TTC549 (cell line): ENCODE measurements around the gene RAD18.

Experiments used
- FAIRE-seq: peaks from 2 replicates; lab custom pipeline; 2012; peaks lifted over from hg19 to GRCh38; lab: Jason Lieb, UNC

The RAD18 gene

GRCh38 chr3:8964436-8965370, 1.4 kb upstream of the RAD18 start:
- FAIRE-seq = no peak

DNA sequence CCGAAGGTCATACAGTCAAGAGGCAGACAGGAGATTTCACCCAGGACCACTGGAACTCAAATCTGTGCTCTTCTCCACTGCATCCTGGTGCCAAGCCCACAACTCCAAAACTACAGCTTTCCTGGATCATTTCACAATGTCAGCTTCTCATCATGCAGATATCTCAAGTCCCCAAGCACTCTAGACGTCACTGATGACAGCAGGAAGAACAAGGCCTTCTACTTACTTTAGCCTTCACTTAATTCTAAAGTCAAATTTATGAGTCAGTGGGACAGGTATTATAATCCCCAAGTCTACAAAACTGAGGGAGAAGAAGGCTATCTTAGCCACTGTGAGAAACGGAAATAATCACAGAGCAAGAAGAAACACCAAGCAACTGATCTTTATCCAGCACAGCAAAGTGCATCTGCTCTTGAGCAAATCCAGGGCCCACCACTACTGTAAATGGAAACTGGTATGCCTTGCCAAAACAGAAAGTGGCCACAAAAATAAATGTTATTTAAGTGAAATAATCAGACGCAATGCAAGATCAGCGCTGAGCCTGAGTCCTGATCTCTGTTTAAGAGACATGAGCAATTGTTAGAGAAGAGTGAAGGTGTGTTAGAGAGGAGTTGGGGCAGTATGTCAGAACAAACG, 928 bp downstream of the RAD18 start:
- FAIRE-seq = no peak

DNA sequence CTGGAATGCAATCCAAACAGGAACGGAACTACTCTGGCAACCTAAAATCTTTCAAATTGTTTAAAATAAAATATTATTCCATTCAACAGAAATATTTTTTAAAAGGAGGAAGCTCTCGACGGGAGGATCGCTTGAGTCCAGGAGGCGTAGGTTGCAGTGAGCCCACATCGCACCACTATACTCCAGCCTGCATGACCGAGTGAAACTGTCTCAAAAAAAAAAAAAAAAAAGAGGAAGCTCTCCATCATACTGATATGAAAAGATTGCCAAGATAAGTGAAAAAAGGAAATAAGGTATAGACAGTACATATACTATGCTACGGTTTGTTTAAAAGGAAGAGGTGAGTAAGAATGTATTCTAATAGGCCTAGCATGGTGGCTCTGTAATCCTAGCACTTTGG, 3.6 kb downstream of the RAD18 start:
- no peak for FAIRE-seq

GRCh38 chr3:8954938-8955763, 8.1 kb downstream of the RAD18 start:
- no peak for FAIRE-seq

- FAIRE-seq = no peak
Observed at GRCh38 chr3:8953313-8953712, 10.0 kb downstream of the RAD18 start.

DNA sequence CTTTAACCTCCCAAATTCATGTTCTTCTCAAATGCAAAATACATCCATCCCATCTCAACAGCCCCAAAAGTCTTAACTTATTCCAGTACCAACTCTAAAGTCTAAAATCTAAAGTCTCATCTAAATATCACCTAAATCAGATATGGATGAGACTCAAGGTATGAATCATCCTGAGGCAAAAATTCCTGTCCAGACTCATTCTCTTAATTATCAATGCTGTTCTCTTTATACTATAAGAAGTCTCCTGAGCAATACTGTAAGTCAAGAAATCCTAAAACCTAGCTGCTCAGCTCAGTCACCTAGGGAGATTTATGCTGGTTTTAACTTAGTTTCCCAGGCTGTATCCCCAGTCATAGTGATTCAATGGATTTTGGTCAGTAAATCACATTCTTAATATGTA, 11.1 kb downstream of the RAD18 start:
- no peak for FAIRE-seq

DNA sequence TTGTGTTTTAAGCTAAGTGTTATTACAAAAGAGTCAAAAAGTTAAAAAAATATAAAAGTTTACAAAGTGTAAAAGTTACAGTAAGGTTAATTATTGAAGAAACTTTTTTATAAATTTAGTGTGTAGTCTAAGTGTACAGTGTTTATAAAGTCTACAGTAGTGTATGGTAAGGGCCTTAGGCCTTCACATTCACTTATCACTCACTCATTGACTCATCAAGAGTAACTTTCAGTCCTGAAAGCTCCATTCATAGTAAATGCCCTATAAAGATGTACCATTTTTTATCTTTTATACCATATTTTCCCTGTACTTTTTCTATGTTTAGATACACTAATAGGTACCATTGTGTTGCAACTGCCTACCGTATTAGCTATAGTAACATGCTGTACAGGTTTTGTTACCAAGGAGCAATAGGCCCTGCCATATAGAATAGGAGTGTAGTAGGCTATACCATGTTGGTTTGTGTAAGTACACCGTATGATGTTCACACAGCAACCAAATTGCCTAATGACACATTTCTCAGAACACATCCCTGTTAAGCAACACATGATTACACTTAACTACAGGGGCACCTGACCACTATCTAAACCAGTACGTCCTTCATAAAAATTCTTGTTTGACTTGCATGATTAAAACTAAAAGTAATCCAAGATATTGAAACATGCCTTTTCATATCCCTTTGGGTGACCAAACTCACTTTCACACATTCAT, 17.2 kb downstream of the RAD18 start:
- no peak for FAIRE-seq

GRCh38 chr3:8942746-8943488, 20.4 kb downstream of the RAD18 start:
- FAIRE-seq = no peak

DNA sequence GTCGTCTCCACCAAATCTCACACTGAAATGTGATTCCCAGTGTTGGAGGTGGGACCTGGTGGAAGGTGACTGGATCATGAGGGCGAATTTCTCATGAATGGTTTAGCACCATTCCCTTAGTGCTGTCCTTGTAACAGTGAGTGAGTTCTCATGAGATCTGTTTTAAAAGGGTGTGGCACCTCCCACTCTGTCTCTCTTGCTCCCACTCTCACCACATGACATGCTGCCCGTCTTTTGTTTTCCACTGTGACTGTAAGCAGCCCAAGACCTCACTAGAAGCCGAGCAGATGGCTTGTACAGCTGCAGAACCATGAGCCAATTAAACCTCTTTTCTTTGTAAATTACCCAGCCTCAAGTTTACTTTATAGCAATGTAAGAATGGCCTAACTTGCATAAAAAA, 21.2 kb downstream of the RAD18 start:
- no peak for FAIRE-seq

DNA sequence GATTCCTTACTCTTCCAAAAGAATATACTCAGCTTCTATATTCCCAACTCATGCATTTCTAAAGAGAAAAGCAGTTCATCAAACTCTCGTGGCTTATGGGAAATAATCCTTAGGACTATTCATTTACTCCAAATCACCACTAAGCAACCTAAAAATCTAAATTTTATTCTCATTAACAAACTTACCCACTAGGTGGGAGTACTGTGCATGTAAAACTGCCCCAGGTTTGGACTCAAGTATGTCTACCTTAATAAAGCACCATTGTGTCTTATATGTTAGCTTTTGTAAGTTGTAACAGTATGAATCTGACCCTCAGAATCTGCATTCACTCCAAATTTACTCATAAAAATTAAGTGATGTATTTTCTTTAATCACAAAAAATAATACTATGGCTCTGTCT, 25.3 kb downstream of the RAD18 start:
- peak; percentile 76 for FAIRE-seq

DNA sequence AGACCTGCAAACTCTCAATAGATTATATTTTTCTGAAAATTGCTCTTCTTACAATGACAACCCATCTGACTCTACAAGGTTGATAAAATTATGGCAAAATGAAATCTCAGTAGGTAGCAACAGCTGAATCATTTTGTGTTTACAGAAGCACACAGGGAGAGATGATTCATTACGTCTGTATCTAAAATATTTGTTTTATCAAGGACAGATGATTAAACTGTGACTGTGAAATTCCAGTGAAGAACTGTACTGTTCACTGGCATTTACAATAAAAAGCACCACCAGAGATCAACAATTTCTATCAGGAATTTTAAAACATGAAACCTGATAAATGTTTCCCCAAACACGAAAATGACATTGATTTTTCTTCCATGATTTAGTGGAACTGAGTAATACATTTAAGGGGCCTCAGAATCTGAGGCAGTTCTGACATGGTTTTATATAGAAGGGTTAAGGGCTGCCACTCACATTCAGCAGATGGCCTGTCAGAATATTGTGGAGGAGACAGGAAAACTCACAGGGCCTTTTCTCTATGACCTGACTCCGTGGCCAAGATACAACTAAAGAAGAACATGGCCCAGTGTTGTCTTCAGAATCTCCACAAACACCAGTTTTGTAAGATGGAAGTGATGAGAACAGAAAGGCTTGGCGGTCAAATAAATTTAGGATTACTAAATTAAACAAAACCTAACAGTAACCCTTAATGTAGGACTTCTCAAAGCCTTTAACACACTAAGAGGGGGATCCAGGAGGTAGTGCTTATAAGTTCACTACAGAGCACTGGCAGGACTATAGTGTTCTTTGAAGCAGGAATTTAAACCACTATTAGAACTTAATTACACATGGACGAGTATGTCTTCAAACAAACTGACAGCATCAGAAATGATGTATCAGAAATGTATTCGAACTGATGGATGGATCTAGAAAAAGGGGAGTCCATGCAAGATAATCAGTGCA, 25.9 kb downstream of the RAD18 start:
- no peak for FAIRE-seq

GRCh38 chr3:8932507-8932906, 30.8 kb downstream of the RAD18 start:
- no peak for FAIRE-seq

DNA sequence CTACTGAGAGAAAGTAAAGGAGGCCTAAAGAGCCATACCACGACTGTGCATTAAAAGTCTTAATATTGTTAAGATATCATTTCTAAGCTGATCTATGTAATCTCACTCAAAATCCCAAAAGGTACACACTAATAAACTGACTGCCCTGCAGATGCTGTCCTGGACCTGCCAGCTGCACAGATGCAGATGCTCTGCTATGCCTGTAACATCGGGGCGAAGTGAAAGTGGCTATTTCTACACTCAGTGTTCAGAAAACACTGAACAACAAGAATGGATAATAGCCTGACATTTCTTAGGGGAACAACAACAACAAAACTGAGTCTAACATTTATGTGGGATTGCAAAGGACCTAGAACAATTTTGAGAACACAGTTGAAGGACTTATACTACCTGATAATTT, 31.9 kb downstream of the RAD18 start:
- no peak for FAIRE-seq

GRCh38 chr3:8929860-8930259, 33.4 kb downstream of the RAD18 start:
- no peak for FAIRE-seq

DNA sequence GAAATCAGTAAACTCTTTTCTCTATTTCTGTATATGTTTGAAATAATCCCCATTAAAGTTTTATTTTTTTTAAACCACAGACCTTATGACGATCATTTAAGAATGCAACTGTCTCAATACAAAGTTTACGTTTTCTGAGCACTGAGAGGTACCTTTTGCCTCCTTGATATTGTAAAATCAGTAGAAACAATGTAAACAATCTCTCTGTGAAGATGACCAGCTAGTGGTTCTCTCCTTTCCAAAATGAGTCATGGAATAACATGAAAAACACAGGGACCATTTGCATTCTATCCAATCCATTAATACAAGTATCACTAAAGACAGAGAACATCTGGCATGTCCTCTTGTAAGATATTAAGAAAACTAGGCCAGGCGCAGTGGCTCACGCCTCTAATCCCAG, 48.8 kb downstream of the RAD18 start:
- no peak for FAIRE-seq

DNA sequence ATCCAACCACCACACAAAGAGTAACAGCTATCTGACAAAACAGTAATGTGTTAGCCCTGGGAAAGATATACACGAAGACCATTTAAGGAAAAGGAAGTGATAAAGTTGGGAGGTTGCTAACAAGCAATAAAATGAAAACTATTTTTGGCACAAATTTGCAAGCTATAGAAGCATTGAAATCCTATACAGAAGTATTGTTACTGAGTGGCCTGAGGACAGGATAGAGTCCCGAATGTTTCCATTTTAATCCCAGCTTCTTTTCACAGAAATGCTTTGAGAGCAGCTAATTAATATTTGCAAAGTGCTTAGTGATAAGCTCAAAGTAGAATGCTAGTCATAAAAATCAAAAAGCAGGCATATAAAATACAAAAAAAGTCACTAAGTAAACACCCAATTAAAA, 51.5 kb downstream of the RAD18 start:
- FAIRE-seq = no peak

GRCh38 chr3:8909160-8909559, 54.1 kb downstream of the RAD18 start:
- FAIRE-seq = no peak

- no peak for FAIRE-seq
Observed at GRCh38 chr3:8903191-8903590, 60.1 kb downstream of the RAD18 start.

DNA sequence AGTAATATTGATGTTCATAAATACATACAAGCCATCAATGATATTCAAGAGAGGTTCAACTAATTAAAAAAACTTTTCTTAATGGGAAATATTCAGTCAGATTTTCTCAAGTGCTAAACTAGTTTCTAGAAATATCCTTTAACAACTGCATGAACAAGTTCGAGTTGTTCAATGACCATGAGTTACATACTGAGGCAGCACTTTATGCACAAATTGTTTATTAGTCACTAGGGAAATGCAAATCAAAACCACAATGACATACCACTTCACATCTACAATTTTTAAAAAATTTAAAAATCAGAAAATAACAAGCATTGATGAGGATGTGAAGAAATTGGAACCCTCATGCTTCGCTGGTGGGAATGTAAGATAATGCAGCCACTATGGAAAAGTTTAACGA, 62.4 kb downstream of the RAD18 start:
- no peak for FAIRE-seq

DNA sequence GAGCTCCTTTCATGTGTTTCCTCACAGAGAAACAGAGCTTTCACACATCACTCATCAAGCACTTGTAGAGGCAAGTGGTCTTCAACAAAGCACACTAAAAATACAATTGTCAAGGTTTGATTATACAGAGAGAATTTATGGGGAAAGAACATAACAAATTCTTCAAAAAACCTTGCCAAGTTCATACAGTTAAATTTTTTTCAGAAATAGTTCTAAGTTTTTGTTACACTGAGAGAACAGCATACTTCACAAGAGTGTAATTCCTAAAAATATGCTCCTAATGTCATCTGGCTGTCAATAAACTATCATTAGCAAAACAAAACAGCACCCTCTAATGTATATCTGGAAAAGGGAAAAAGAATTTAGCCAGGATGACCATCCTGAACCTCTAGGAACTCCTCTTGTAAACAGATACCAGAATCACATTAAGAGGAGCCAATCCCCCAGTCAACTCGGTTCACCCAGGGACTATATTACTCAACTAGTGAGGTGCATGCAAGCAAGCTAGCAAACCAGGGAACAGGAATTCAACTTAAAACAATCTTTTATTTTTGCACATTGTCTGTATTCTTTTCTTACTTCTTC, 63.3 kb downstream of the RAD18 start:
- no peak for FAIRE-seq
